ENCODE data around the gene SCD.
A peak's percentile ranks its signal among the peaks of the same experiment; 100 is the strongest.

Gene SCD

GRCh38 chr10:100340948-100341847 is 5.8 kb upstream of the SCD start:
- no peak for DNase-seq

DNA sequence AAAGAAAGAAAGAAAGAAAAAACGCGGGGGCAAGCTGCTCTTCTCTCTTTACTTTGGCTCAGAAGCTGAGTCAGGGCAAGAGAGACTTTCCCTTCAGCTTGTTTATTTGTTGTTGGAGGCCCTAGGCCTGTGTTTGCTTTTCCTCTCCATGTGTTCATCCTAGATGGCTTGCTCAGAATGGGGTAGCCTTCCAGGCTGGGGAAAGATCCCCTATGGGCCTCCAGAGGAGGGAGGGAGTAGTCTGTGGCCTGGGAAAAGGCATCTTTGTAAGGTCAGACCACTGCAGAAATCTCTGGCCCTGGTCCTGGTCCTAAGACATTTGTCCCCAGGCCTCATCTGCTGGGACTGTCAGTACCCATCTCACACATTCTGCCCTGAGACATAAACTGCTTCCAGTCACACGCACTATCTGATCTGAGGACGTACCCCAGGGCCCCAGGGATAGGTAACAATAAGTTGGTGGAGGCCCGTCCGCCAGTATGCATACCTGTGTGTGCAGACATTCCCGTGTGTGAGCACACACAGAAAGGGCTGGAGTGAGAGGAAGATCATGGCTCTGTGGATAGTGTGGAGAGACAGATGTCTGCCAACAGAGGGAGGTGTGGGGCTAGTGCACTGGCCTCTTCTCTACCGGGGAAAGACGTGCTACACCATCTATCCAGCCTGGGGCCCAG is 4.9 kb upstream of the SCD start:
- peak; percentile 88 for DNase-seq

DNA sequence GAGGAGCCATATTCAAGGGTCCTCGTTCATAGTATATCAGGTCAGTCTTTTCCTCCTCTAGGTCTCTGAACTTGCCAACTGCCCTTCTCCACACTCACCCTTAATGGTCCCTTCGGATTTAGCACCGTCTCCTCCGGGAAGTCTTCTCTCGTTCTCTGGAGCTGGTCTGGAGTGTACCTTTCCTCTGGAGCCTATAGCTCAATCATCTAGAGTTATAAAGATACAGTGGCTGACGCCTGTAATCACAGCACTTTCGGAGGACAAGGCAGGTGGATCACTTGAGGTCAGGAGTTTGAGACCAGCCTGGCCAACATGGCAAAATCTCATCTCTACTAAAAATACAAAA is 4.4 kb upstream of the SCD start:
- DNase-seq, result no peak

DNA sequence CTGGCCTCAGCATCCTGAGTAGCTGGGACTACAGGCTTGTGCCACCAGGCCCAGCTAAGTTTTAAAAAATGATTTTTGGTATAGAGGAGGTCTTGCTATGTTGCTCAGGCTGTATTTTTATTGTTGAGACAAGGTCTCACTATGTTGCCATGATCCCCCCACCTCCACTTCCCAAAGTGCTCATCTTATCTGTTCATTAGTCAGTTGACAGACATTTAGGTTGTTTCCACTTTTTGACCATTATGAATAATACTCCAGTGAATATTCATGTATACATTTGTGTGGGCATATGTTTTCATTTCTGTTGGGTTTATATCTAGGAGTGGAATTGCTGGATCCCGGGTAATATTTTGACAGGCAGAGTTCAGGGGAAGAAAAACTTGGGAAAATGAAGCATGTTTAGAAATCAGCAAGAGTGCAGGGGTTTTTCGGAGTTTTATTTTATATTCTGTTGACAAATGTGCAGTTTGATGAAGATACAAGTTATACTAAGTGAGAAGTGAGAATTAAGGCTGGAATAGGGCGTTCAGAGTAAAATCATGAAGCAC is 2.7 kb upstream of the SCD start:
- DNase-seq, result no peak

DNA sequence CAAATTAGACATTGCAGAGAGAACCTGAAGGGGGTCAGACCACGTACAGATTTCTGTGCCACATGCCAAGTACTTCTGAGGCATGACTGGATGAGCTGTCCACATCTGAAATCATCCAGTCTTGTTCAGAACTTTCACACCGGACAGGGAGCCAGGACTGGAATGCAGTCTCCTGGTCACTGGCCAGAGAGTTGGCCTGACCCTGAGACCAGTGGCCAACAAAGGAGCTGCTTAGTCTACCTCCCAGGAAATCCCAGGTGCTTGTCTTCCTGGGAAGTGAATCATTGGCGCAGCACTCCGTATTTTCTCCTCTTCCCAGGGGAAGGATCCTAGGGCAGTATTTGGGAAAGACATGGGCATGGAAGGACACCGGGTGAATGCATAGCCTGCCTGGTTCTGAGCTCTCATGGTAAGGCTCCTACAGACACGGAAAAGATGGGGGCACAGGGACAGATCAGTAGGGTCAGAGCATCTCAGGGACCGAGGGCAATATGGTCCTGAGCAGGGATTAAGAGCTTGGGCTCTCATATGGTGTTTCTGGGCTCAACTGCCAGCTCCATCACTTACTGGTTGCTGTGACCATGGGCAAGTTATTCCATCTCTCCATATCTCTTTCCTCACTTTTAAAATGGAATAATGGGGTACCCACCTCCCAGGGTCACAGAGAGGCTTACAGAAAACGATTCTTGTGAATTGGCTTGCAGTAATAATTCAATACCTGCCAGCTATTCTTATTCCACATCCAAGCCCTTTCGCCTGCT is 1.3 kb upstream of the SCD start:
- DNase-seq, result no peak

GRCh38 chr10:100346351-100346764 is 675 bp upstream of the SCD start:
- DNase-seq, result peak; percentile 53

DNA sequence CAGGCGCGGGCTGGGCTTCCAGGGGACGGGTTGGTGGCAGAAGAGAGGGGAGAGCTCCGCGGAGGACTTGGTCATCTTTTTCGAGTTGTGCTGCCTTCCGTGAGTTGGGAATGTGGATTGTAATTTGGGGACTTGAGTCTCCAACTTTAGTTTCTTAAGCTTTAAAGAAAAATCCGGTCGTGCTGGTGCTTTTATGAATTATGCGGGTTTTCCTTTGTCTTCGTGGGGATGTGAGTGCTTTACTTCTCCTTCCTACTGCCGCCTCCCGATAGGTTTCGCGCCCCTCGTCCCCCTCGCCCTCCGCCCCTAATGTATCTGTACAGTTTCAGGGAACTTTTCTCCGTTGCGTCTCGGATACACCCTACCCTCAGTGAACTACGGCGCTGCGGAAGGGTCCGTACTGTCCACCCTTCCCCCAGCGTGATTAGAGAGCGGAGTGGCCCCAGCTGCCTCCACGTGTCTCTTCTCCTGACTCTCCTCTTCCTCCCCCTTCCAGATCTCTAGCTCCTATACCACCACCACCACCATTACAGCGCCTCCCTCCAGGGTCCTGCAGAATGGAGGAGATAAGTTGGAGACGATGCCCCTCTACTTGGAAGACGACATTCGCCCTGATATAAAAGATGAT is 649 bp downstream of the SCD start:
- no peak for DNase-seq

DNA sequence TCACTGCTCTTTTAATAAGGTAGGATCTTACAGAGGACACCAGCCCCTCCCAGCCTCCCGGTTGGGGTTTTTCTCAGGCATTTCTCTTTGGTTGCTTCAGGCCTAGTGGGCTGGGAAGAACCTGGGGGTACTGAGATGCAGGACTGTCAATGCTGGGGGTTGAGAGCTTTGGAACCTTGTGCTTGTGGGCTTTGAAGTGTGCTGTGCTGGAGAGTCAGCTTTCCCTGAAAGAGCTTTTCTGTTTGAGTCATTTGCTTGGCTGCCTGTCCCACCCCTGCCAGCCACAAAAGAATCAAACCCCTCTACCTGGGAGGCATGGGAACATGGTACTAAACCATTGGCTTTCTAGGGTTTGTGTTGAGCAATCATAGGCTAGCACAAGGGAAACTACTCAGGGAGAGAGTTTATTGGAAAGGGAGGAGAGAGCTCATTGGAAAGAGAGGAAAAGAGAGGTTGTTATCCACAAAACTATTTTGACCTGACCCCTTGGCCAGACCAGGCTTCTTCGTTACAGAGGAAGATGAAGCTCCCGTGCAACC is 1.4 kb downstream of the SCD start:
- no peak for DNase-seq

GRCh38 chr10:100349087-100349486 is 2.1 kb downstream of the SCD start:
- DNase-seq, result no peak

- DNase-seq, result no peak
Observed at GRCh38 chr10:100349672-100350071, 2.6 kb downstream of the SCD start.

DNA sequence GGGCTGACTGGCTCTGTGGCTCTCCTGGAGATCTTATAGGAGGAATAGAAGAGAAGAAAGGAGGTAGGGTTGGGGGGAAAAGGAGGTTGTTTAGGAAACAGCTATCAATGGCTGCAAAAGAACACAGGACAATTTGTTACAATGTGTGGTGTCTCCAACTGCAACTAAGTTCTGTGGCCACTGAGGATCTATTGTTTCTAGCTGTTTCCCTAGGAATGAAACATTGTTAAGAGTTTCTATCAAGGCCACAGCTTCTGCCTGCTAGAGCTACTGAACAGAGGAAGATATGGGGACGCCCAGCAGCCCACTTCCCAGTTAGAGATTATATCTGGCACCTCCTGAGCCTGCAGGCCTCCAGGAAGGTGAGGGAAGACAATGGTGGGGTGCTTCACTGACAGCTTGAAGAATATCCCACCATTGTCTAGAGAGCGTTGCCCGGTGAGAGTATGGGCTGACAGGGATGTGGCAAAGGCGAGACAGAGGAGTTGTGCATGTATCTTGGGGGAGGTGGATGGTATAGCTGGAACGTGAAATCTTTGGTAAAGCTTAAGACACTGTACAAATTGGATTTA is 4.0 kb downstream of the SCD start:
- DNase-seq, result no peak

DNA sequence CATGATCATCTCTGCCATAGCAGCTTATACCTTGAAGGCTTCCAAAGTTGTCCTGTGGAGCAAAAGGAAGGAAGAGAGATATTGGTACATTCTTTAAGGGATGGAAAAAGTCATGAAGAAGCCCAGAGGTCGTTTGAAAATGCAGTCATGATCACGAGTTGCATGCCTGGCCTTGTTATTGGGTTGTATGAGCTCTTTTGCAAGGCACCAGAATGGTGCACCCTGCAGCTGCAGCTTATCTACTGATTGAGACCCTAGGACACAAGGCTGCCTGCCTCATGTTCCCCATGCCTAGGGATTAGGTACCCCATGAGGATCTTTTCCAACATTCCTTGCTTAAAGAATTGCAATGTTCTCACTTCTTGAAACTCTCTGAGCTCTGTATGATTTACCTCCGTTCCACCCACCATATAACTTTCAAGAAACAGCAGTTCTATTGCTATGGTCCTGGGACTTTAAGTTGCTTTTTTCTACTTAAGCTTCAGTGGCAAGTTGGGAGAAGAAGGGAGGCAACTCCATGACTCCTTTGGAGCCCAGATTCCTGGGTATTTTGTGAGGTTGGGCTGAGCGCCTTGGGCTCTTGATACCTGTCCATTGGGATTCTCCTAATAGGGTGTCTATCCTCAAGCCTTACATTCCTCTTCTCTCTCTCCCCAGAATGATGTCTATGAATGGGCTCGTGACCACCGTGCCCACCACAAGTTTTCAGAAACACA is 6.9 kb downstream of the SCD start:
- no peak for DNase-seq

GRCh38 chr10:100355086-100355485 is 8.1 kb downstream of the SCD start:
- no peak for DNase-seq

DNA sequence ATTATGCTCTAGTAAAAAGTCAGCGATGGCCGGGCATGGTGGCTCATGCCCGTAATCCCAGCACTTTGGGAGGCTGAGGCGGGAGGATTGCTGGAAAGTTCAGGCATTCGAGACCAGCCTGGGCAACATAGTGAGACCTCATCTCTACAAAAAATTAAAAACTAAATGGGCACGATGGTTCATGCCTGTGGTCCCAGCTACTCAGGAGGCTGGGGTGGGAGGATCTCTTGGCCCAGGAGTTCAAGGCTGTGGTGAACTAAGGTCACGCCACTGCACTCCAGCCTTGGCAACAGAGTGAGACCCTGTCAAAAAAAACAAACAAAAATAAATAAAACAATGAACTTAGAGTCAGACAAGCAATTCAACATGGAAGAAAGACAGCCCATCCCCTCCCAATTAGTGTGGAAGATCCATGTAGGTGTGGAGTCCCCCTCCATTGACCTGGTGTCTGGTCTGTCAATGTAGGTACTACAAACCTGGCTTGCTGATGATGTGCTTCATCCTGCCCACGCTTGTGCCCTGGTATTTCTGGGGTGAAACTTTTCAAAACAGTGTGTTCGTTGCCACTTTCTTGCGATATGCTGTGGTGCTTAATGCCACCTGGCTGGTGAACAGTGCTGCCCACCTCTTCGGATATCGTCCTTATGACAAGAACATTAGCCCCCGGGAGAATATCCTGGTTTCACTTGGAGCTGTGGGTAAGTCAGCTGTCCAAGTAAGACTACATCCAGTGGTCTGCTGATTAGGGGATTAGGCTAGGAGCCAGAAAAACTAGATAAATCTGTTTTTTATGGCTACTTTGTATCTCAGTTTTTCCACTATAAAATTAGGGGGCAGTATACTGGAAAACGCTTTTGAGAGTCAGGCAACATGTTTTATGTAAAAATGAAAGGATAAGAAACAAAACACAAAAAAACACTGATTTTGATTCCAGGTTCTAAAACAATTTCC is 9.3 kb downstream of the SCD start:
- DNase-seq, result no peak

DNA sequence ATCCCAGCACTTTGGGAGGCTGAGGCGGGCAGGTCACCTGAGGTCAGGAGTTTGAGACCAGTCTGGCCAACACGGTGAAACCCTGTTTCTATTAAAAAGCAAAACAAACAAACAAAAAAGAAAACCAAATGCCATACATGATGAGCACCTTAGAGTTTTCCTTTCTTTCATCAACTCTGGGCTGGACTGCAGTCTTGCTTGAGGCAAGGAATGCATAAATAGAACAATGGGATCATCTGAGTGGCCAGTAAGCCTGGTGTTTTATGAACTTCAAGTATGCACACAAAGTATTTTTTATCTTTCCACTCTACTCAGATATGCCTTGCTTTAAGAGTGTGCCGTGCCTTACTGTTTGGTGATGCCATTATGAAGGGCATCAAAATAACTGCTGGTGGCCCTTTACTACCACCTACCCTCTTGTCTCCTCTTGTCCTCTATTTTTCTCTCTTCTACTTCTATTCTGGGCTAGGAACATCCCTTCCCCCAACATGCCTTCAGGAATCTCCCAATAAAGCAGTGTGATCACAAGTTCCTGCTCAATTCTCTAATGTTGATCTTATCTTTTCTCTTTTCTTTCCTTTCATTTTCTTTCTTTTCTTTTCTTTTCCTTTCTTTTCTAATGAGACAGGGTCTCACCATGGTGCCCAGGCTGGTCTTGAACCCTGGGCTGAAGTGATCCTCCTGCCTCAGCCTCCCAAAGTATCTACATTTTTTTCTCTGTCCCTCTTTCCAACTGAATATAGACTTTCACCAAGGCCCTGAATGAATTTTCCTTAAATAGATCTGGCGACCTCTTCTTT is 10.2 kb downstream of the SCD start:
- DNase-seq, result no peak

DNA sequence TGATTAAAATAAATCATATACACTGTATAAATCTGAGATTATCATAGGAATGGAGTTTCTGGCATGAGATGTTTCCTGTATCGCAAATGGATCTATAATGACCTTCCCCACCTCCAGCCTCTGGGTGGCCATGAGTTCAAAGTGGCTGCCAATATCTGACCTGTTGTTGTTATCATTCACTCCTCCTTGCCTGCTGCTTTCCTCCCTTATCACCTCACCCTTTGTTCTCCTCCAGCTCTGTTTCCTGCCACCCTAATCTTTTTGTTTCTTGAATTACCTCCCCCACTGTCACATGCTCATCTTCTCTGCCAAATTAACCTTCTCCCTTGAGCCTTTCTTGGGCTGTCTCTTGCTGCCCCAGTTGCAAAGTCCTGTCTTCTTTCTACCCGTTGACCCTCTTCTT is 12.0 kb downstream of the SCD start:
- no peak for DNase-seq

GRCh38 chr10:100359529-100360150 is 12.6 kb downstream of the SCD start:
- DNase-seq, result no peak

DNA sequence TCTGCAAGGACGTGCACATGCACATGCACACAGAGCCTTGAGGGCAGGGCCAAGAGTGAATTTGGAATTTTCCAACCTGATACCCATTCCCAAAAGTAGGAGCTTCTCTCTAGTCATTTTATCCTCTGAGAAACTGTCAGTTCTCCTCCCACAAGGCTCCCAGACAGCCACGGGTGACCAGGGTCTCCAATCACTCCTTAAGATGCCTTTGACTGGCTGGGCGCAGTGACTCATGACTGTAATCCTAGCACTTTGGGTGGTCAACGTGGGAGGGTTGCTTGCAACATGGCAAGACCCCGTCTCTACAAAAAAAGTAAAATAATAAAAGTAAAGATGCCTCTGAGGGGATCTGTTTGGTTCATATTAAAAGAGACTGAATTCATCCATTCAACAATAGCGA is 13.2 kb downstream of the SCD start:
- DNase-seq, result no peak

Data from 8988T (cell line).